ENCODE measurements around the gene JDP2.

GRCh38 chr14:75406102-75406501 lies 21.7 kb upstream of the JDP2 start:
- TF ChIP-seq CTCF (IDR thresholded peaks at IDR 0.05) (no peak), EP300 (IDR thresholded peaks at IDR 0.05) (no peak)
